ENCODE data around the gene NRTN. TPM values are rescaled to one million over a fixed set of nuclear protein-coding genes. Genes with fewer than 3 reads are reported as not detected.

Gene NRTN
- total and polyA plus RNA-seq, 2 of the 13 experiments (the other 11 are each of a cell fraction or from before 2014, with no cell fraction given) = 4.1 to 5.3 TPM

DNA sequence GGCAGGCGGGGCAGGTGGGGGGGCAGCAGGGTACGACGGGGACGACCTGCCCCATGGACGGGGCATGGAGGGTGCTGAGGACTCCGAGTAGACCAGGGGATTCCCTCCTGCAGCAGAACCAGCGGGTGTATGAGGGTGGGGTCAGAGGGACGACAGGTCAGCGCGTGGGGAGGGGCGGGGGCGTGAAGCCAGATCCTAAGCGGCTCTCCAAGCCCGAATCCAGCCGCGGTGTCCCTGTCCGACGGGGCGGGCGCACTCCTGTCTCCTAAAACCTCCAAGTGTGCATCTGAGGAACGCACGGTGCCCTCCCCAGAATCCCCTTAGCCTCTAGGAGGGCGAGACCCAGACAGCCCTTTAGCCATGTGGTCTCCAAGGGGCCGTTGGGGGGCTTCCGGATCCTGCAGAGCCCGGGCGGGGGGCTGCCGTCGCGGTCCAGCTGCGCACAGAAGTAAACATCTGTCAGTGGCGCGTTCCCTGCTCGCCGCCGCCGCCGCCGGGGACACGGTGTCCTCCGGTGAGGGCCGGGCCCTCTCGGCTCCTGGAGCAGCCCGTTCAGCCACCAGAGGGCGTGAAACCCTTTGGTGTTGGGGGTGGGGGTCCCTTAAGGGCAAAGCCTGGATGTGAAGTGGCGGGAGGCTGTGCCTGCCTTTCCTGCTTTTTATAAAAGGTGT, 730 bp downstream of the NRTN start (continued):
- TF ChIP-seq, protein P1, sequence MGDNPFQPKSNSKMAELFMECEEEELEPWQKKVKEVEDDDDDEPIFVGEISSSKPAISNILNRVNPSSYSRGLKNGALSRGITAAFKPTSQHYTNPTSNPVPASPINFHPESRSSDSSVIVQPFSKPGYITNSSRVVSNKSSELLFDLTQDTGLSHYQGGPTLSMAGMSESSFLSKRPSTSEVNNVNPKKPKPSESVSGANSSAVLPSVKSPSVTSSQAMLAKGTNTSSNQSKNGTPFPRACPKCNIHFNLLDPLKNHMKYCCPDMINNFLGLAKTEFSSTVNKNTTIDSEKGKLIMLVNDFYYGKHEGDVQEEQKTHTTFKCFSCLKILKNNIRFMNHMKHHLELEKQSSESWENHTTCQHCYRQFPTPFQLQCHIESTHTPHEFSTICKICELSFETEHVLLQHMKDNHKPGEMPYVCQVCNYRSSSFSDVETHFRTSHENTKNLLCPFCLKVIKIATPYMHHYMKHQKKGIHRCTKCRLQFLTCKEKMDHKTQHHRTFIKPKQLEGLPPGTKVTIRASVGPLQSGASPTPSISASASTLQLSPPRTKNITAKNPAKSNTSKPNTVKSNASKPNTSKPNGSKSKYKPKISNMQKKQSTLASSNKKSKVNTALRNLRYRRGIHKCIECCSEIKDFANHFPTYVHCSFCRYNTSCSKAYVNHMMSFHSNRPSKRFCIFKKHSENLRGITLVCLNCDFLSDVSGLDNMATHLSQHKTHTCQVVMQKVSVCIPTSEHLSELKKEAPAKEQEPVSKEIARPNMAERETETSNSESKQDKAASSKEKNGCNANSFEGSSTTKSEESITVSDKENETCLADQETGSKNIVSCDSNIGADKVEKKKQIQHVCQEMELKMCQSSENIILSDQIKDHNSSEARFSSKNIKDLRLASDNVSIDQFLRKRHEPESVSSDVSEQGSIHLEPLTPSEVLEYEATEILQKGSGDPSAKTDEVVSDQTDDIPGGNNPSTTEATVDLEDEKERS (CRISPR knock-in tag; IDR thresholded peaks at IDR 0.05) = peak; percentile 73; the same call in 1 of the 2 replicates
- TF ChIP-seq CAMTA2 (CRISPR knock-in tag; IDR thresholded peaks at IDR 0.05; ENCODE audit: borderline replicate concordance) = 0 out of 2 replicates have a peak, but pooled peaks have one; percentile 56
- TF ChIP-seq ZNF326 (CRISPR knock-in tag; IDR thresholded peaks at IDR 0.05; ENCODE audit: borderline replicate concordance) = no peak
- TF ChIP-seq ELF3 (CRISPR knock-in tag; IDR thresholded peaks at IDR 0.05) = peak; percentile 45; the same call in 1 of the 2 replicates
- no peak for TF ChIP-seq PCBP2 (optimal IDR thresholded peaks at IDR 0.05; ENCODE audit: low read depth, low read length, poor library complexity, severe bottlenecking)
- peak; percentile 29; the same call in 1 of the 2 replicates for TF ChIP-seq THAP11 (CRISPR knock-in tag; IDR thresholded peaks at IDR 0.05)
- no peak for TF ChIP-seq TBP (CRISPR knock-in tag; IDR thresholded peaks at IDR 0.05)
- TF ChIP-seq NR2C2 (CRISPR knock-in tag; IDR thresholded peaks at IDR 0.05; ENCODE audit: borderline replicate concordance) = no peak
- TF ChIP-seq, protein P2, sequence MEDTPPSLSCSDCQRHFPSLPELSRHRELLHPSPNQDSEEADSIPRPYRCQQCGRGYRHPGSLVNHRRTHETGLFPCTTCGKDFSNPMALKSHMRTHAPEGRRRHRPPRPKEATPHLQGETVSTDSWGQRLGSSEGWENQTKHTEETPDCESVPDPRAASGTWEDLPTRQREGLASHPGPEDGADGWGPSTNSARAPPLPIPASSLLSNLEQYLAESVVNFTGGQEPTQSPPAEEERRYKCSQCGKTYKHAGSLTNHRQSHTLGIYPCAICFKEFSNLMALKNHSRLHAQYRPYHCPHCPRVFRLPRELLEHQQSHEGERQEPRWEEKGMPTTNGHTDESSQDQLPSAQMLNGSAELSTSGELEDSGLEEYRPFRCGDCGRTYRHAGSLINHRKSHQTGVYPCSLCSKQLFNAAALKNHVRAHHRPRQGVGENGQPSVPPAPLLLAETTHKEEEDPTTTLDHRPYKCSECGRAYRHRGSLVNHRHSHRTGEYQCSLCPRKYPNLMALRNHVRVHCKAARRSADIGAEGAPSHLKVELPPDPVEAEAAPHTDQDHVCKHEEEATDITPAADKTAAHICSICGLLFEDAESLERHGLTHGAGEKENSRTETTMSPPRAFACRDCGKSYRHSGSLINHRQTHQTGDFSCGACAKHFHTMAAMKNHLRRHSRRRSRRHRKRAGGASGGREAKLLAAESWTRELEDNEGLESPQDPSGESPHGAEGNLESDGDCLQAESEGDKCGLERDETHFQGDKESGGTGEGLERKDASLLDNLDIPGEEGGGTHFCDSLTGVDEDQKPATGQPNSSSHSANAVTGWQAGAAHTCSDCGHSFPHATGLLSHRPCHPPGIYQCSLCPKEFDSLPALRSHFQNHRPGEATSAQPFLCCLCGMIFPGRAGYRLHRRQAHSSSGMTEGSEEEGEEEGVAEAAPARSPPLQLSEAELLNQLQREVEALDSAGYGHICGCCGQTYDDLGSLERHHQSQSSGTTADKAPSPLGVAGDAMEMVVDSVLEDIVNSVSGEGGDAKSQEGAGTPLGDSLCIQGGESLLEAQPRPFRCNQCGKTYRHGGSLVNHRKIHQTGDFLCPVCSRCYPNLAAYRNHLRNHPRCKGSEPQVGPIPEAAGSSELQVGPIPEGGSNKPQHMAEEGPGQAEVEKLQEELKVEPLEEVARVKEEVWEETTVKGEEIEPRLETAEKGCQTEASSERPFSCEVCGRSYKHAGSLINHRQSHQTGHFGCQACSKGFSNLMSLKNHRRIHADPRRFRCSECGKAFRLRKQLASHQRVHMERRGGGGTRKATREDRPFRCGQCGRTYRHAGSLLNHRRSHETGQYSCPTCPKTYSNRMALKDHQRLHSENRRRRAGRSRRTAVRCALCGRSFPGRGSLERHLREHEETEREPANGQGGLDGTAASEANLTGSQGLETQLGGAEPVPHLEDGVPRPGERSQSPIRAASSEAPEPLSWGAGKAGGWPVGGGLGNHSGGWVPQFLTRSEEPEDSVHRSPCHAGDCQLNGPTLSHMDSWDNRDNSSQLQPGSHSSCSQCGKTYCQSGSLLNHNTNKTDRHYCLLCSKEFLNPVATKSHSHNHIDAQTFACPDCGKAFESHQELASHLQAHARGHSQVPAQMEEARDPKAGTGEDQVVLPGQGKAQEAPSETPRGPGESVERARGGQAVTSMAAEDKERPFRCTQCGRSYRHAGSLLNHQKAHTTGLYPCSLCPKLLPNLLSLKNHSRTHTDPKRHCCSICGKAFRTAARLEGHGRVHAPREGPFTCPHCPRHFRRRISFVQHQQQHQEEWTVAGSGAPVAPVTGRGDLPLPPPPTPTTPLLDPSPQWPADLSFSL (CRISPR knock-in tag; IDR thresholded peaks at IDR 0.05) = no peak
- TF ChIP-seq, protein P3, sequence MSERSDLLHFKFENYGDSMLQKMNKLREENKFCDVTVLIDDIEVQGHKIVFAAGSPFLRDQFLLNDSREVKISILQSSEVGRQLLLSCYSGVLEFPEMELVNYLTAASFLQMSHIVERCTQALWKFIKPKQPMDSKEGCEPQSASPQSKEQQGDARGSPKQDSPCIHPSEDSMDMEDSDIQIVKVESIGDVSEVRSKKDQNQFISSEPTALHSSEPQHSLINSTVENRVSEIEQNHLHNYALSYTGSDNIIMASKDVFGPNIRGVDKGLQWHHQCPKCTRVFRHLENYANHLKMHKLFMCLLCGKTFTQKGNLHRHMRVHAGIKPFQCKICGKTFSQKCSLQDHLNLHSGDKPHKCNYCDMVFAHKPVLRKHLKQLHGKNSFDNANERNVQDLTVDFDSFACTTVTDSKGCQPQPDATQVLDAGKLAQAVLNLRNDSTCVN (CRISPR knock-in tag; IDR thresholded peaks at IDR 0.05; ENCODE audit: borderline replicate concordance) = no peak
- peak; percentile 58; the same call in 1 of the 2 replicates for TF ChIP-seq ZBTB38 (CRISPR knock-in tag; IDR thresholded peaks at IDR 0.05)
- TF ChIP-seq, protein P4, sequence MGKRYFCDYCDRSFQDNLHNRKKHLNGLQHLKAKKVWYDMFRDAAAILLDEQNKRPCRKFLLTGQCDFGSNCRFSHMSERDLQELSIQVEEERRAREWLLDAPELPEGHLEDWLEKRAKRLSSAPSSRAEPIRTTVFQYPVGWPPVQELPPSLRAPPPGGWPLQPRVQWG (CRISPR knock-in tag; IDR thresholded peaks at IDR 0.05; ENCODE audit: borderline replicate concordance, low read depth) = no peak
- no peak for TF ChIP-seq ETV5 (CRISPR knock-in tag; IDR thresholded peaks at IDR 0.05; ENCODE audit: borderline replicate concordance)
- no peak for TF ChIP-seq ZNF614 (CRISPR knock-in tag; IDR thresholded peaks at IDR 0.05; ENCODE audit: borderline replicate concordance)
- TF ChIP-seq ZBTB3 (CRISPR knock-in tag; IDR thresholded peaks at IDR 0.05; ENCODE audit: borderline replicate concordance, low read depth) = no peak
- TF ChIP-seq, protein P5, sequence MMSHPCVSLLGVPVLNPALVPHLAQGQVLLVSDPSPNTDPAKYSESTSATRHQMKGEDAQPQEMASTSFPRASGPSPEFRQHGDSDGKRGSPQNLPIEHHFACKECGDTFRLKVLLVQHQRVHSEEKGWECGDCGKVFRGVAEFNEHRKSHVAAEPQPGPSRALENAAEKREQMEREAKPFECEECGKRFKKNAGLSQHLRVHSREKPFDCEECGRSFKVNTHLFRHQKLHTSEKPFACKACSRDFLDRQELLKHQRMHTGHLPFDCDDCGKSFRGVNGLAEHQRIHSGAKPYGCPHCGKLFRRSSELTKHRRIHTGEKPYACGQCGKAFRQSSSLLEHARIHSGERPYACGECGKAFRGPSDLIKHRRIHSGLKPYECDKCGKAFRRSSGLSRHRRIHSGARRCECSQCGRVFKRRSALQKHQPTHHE (CRISPR knock-in tag; IDR thresholded peaks at IDR 0.05; ENCODE audit: borderline replicate concordance) = no peak
